ENCODE data around the gene SAMSN1.

- TF ChIP-seq CTCF (IDR thresholded peaks at IDR 0.05; ENCODE audit: low read length): no peak
- TF ChIP-seq EZH2 (IDR thresholded peaks at IDR 0.05; ENCODE audit: borderline replicate concordance, low read length): no peak
Observed at GRCh38 chr21:14527696-14528652, 18.1 kb downstream of the SAMSN1 start.

Measured in OCI-LY1 (cell line).